Activated T-cell treated with anti-CD3 and anti-CD28 coated beads for 48 hours (primary cell): ENCODE measurements around the gene RABL6.
"Not testable (repeated sequence)": the region's sequence is repeated elsewhere in the genome, so short reads cannot be mapped to it uniquely, and the experiment has no call there.

Experiments used
- DNase-seq: peaks from one replicate; pipeline ENCODE4 v3.0.0-alpha.2; 2020; ENCODE audit warnings: low read depth

The RABL6 gene

GRCh38 chr9:136857581-136858412 is 50.0 kb downstream of the RABL6 start:
- DNase-seq = no peak

GRCh38 chr9:136858452-136858843 is 50.7 kb downstream of the RABL6 start:
- DNase-seq = no peak

- no peak for DNase-seq
Observed at GRCh38 chr9:136858844-136859757, 51.4 kb downstream of the RABL6 start.

- no peak for DNase-seq
Observed at GRCh38 chr9:136860529-136860928, 52.8 kb downstream of the RABL6 start.

- DNase-seq = no peak
Observed at GRCh38 chr9:136860933-136861873, 53.5 kb downstream of the RABL6 start.

GRCh38 chr9:136861874-136862457 is 54.2 kb downstream of the RABL6 start:
- DNase-seq = no peak

- DNase-seq = no peak
Observed at GRCh38 chr9:136862849-136863622, 55.3 kb downstream of the RABL6 start.

GRCh38 chr9:136863623-136864273 is 56.0 kb downstream of the RABL6 start:
- DNase-seq = no peak

- no peak for DNase-seq
Observed at GRCh38 chr9:136865041-136865767, 57.5 kb downstream of the RABL6 start.

GRCh38 chr9:136865768-136866103 is 58.0 kb downstream of the RABL6 start:
- no peak for DNase-seq

GRCh38 chr9:136866898-136867421 is 59.2 kb downstream of the RABL6 start:
- DNase-seq = not testable (repeated sequence)

- DNase-seq = no peak
Observed at GRCh38 chr9:136867480-136867879, 59.7 kb downstream of the RABL6 start.

- DNase-seq = no peak
Observed at GRCh38 chr9:136867917-136868316, 60.2 kb downstream of the RABL6 start.

- no peak for DNase-seq
Observed at GRCh38 chr9:136868644-136869043, 60.9 kb downstream of the RABL6 start.

- not testable (repeated sequence) for DNase-seq
Observed at GRCh38 chr9:136869611-136870010, 61.9 kb downstream of the RABL6 start.

- DNase-seq = no peak
Observed at GRCh38 chr9:136875155-136875554, 67.4 kb downstream of the RABL6 start.

- DNase-seq = no peak
Observed at GRCh38 chr9:136876476-136876875, 68.7 kb downstream of the RABL6 start.

GRCh38 chr9:136880651-136881050 is 72.9 kb downstream of the RABL6 start:
- DNase-seq = no peak

GRCh38 chr9:136881691-136882108 is 74.0 kb downstream of the RABL6 start:
- DNase-seq = peak; percentile 63
